ENCODE measurements around the gene PRKCH.

Gene PRKCH

GRCh38 chr14:61391119-61391518, 69.7 kb downstream of the PRKCH start:
- H3K27ac ChIP-seq (ENCODE audit: extremely low read depth, low read depth, low read length) = no peak overlapping the region
- POLR2A ChIA-PET = no interaction called here
- CTCF ChIA-PET = no interaction called here
- TF ChIP-seq PRDM6 (tag by site-specific recombination; IDR thresholded peaks at IDR 0.05) = peak; percentile 72
- TF ChIP-seq ZBTB11 (tag by site-specific recombination; conservative IDR thresholded peaks at IDR 0.05; ENCODE audit: low read depth) = no peak
- TF ChIP-seq ZNF211 (tag by site-specific recombination; IDR thresholded peaks at IDR 0.05; ENCODE audit: low read depth) = no peak
- H3K9me3 ChIP-seq (ENCODE audit: control insufficient read depth, insufficient read depth, low read depth, low read length) = no peaks in the 10 kb centered on the region
- no peaks in the 10 kb centered on the region for H3K36me3 ChIP-seq (ENCODE audit: control insufficient read depth in 2 of 2, insufficient read depth in 1 of 2, low read length in 2 of 2)
- peaks cover 8% of the 10 kb centered on the region for H3K4me1 ChIP-seq (ENCODE audit: control insufficient read depth, insufficient read depth, low read length)
- H3K4me3 ChIP-seq (ENCODE audit: low read depth, low read length) = no peak overlapping the region

GRCh38 chr14:61392297-61392696, 70.9 kb downstream of the PRKCH start:
- peaks cover 8% of the 10 kb centered on the region for H3K4me1 ChIP-seq (ENCODE audit: control insufficient read depth, insufficient read depth, low read length)
- H3K4me3 ChIP-seq (ENCODE audit: low read depth, low read length) = no peak overlapping the region
- no peak for TF ChIP-seq KLF9 (tag by site-specific recombination; IDR thresholded peaks at IDR 0.05; ENCODE audit: low read depth)
- no peak for TF ChIP-seq ZBTB10 (tag by site-specific recombination; IDR thresholded peaks at IDR 0.05)
- peak; percentile 34; the same call in 1 of the 2 replicates for TF ChIP-seq PRDM6 (tag by site-specific recombination; IDR thresholded peaks at IDR 0.05)
- peak; percentile 35 for TF ChIP-seq SP7 (tag by site-specific recombination; IDR thresholded peaks at IDR 0.05)
- 0 out of 2 replicates have a peak, but pooled peaks have one; percentile 11 for TF ChIP-seq WT1 (tag by site-specific recombination; IDR thresholded peaks at IDR 0.05)
- TF ChIP-seq ZNF560 (tag by site-specific recombination; IDR thresholded peaks at IDR 0.05; ENCODE audit: borderline replicate concordance) = no peak
- no peak for TF ChIP-seq ZNF223 (tag by site-specific recombination; IDR thresholded peaks at IDR 0.05)
- TF ChIP-seq ZNF18 (tag by site-specific recombination; IDR thresholded peaks at IDR 0.05) = no peak
- H3K27ac ChIP-seq (ENCODE audit: extremely low read depth, low read depth, low read length) = no peak overlapping the region
- no peaks in the 10 kb centered on the region for H3K9me3 ChIP-seq (ENCODE audit: control insufficient read depth, insufficient read depth, low read depth, low read length)
- ChIA-PET CTCF (no interaction called here), POLR2A (no interaction called here)
- H3K36me3 ChIP-seq (ENCODE audit: control insufficient read depth in 2 of 2, insufficient read depth in 1 of 2, low read length in 2 of 2) = no peaks in the 10 kb centered on the region
